ENCODE data around the gene BLM. TPM values are rescaled to one million over a fixed set of nuclear protein-coding genes. Genes with fewer than 3 reads are reported as not detected.

BLM gene
- total and polyA plus RNA-seq, 2 of the 8 experiments (the other 6 are each of a cell fraction or from before 2014, with no cell fraction given) = 15.2 to 46.7 TPM

- POLR2A ChIA-PET (ENCODE audit: partially characterized antibody) = interaction anchor here (1.5 kb wide), 1 partner anchor 11 kb away, joined by 4 read pairs; no protein-coding TSS in a partner anchor
- CTCF ChIA-PET (ENCODE audit: partially characterized antibody) = interaction anchor here (0.7 to 12.3 kb wide), 8 partner anchors 11 to 487 kb away, joined by 3 to 132 read pairs (median 4); partner anchors contain the start of genes FES and HDDC3
- TF ChIP-seq CTBP2 (IDR thresholded peaks at IDR 0.05; ENCODE audit: borderline replicate concordance, insufficient read depth, insufficient read length, low read length) = no peak
- no peak for TF ChIP-seq SP4 (IDR thresholded peaks at IDR 0.05; ENCODE audit: low read length)
- TF ChIP-seq RFX5 (IDR thresholded peaks at IDR 0.05; ENCODE audit: borderline replicate concordance, low read depth, low read length) = no peak
- TF ChIP-seq TCF12 (IDR thresholded peaks at IDR 0.05; ENCODE audit: low read depth, low read length) = no peak
- no peak for TF ChIP-seq HDAC6 (IDR thresholded peaks at IDR 0.05; ENCODE audit: low read depth, low read length)
- TF ChIP-seq GABPA (IDR thresholded peaks at IDR 0.05; ENCODE audit: borderline replicate concordance, insufficient read depth, low read length) = no peak
- TF ChIP-seq SIN3A (conservative IDR thresholded peaks at IDR 0.05 in 1 of 2, IDR thresholded peaks at IDR 0.05 in 1 of 2; ENCODE audit: low read depth in 1 of 2, low read length in 2 of 2) = no peak
- TF ChIP-seq RBBP5 (IDR thresholded peaks at IDR 0.05; ENCODE audit: borderline replicate concordance, low read depth, low read length) = no peak
- no peak for TF ChIP-seq TAF1 (IDR thresholded peaks at IDR 0.05; ENCODE audit: low read depth, low read length)
- no peak for TF ChIP-seq TEAD4 (IDR thresholded peaks at IDR 0.05; ENCODE audit: low read depth, low read length)
- TF ChIP-seq SAP30 (IDR thresholded peaks at IDR 0.05; ENCODE audit: insufficient read depth, insufficient replicate concordance, low read length) = no peak
- no peak for TF ChIP-seq BRCA1 (IDR thresholded peaks at IDR 0.05; ENCODE audit: low read depth, low read length)
- TF ChIP-seq SP1 (IDR thresholded peaks at IDR 0.05; ENCODE audit: low read depth, low read length) = no peak
Observed at GRCh38 chr15:90807074-90807785, 90.1 kb downstream of the BLM start.

More at GRCh38 chr15:90807074-90807785, 90.1 kb downstream of the BLM start:
- Histone ChIP-seq H2BK120ac (replicated peaks; ENCODE audit: low read depth, low read length) (no peak overlapping the region), H3K27ac (ENCODE audit: low read depth, low read length) (no peak overlapping the region), H2AFZ (ENCODE audit: low read length) (no peak overlapping the region), H3K4me2 (ENCODE audit: insufficient read depth in 1 of 2, low read depth in 2 of 2, low read length in 2 of 2) (no peak overlapping the region), H2AK5ac (ENCODE audit: low read depth, low read length) (no peak overlapping the region), H3K9ac (replicated peaks in 1 of 4; ENCODE audit: extremely low read depth in 1 of 4, low read depth in 3 of 4, low read length in 3 of 4) (no peak overlapping the region), H3K23me2 (ENCODE audit: low read depth, low read length) (no peaks in the 10 kb centered on the region), H3K27me3 (replicated peaks in 1 of 4; ENCODE audit: control insufficient read depth in 3 of 4, extremely low read depth in 1 of 4, insufficient read depth in 3 of 4, low read length in 3 of 4) (no peaks in the 10 kb centered on the region), H3K79me2 (ENCODE audit: control insufficient read depth in 1 of 2, insufficient read depth in 2 of 2, low read length in 2 of 2) (no peaks in the 10 kb centered on the region), H4K91ac (replicated peaks; ENCODE audit: insufficient read length, low read length) (no peak overlapping the region), H3K4me1 (replicated peaks in 1 of 4; ENCODE audit: control insufficient read depth in 3 of 4, insufficient read depth in 4 of 4, low read length in 3 of 4) (no peaks in the 10 kb centered on the region), H4K8ac (ENCODE audit: extremely low read depth, insufficient read depth, low read length) (no peak overlapping the region), H3K14ac (ENCODE audit: insufficient read length) (no peak overlapping the region), H2BK15ac (ENCODE audit: low read length) (no peak overlapping the region), H3K4ac (replicated peaks; ENCODE audit: insufficient read length, low read depth, low read length) (no peak overlapping the region), H3K56ac (replicated peaks; ENCODE audit: insufficient read length, low read depth, low read length) (no peak overlapping the region), H4K5ac (ENCODE audit: insufficient read length, low read depth, low read length) (no peak overlapping the region), H3K79me1 (ENCODE audit: low read depth, low read length) (no peaks in the 10 kb centered on the region), H3K4me3 (ENCODE audit: extremely low read depth in 1 of 4, insufficient read depth in 2 of 4, low read depth in 3 of 4, low read length in 4 of 4) (no peak overlapping the region), H2BK12ac (ENCODE audit: low read depth, low read length) (no peak overlapping the region), H2BK20ac (ENCODE audit: low read length) (no peak overlapping the region), H3K36me3 (ENCODE audit: control insufficient read depth in 2 of 4, insufficient read depth in 4 of 4, low read length in 3 of 4) (peaks cover 9 to 47% (median 34%) of the 10 kb centered on the region in 4 experiments), H3K9me3 (ENCODE audit: insufficient read depth in 2 of 2, low read depth in 1 of 2, low read length in 1 of 2) (no peaks in the 10 kb centered on the region), H4K20me1 (replicated peaks in 1 of 2; ENCODE audit: control insufficient read depth in 1 of 2, insufficient read depth in 2 of 2, low read length in 2 of 2) (no peaks in the 10 kb centered on the region), H3K23ac (ENCODE audit: insufficient read length) (no peak overlapping the region), H3K18ac (ENCODE audit: extremely low read depth, low read length) (no peak overlapping the region), H2BK5ac (ENCODE audit: low read depth, low read length) (no peak overlapping the region)
- no peak for DNase-seq (ENCODE audit: low read depth in 1 of 2, low spot score in 2 of 2)
- FAIRE-seq = no peak
- 92% methylated on average over 8 of the region's 8 CpGs; no CpG with 5 or more reads in 1 of the 2 experiments for WGBS, 2 experiments (ENCODE audit: extremely low coverage in 1 of 2, insufficient coverage in 1 of 2, insufficient read length in 1 of 2, insufficient replicate concordance in 2 of 2, low coverage in 1 of 2, low lambda C conversion rate in 2 of 2, missing lambda C conversion rate in 1 of 2)

All from H1 (cell line).